Esophagus squamous epithelium (tissue), 5 donors: ENCODE measurements around the gene DLGAP1. TPM values are rescaled to one million over a fixed set of nuclear protein-coding genes. Genes with fewer than 3 reads are reported as not detected.

ENCODE experiments used
- DNase-seq: peaks from one replicate; lab custom pipeline; 2025; lab: John Stamatoyannopoulos, UW
- H3K27ac ChIP-seq, 4 donors: fragments of 200-600 bp; sonication (generic); one replicate each; pipeline ENCODE4 v1.5.1; 2016 to 2019; ENCODE audit warnings: mild to moderate bottlenecking in 1 of 4
- H3K27me3 ChIP-seq, 4 donors: fragments of 200-600 bp; sonication (generic); 1 replicate in 3 of 4; 2 replicates in 1 of 4; pipeline versions ENCODE4 v1.5.1 to v1.6.0; 2017 to 2021; ENCODE audit warnings: antibody characterized with exemption in 1 of 4
- H3K36me3 ChIP-seq, 3 donors: fragments of 200-600 bp; sonication (generic); one replicate each; pipeline ENCODE4 v1.5.1; 2016 to 2019
- H3K4me1 ChIP-seq, 3 donors: fragments of 200-600 bp; sonication (generic); one replicate each; pipeline ENCODE4 v1.5.1; 2017 to 2019
- H3K4me3 ChIP-seq, 4 donors: fragments of 200-600 bp; sonication (generic); 1 replicate in 3 of 4; 2 replicates in 1 of 4; pipeline ENCODE4 v1.5.1; 2016 to 2019; ENCODE audit warnings: mild to moderate bottlenecking in 2 of 4, moderate library complexity in 1 of 4
- H3K9me3 ChIP-seq, 3 donors: fragments of 200-600 bp; sonication (generic); one replicate each; pipeline ENCODE4 v1.5.1; 2016 to 2019
- POLR2A ChIP-seq, 4 donors: fragments of 450-650 bp; IDR thresholded peaks; one replicate each; pipeline ENCODE4 v1.6.1; 2017; ENCODE audit warnings: antibody characterized with exemption in 4 of 4, mild to moderate bottlenecking in 4 of 4, moderate library complexity in 3 of 4
- WGBS, 2 donors: methylation state at CpG; one replicate each; pipeline ENCODE4 v1.1.5; 2018; 5-methylcytosine and 5-hydroxymethylcytosine counted together
- intact Hi-C: fragments of 100-400 bp; cut with DNase I; formaldehyde crosslinking; loops from one replicate; pipeline ENCODE4 v1.15.0; 2022
- total RNA-seq, 4 donors: library from RNA; depleted of rRNA; stranded (reverse); fragments of >200 nt; gene quantifications; one replicate each; pipeline ENCODE4 v1.1.0, GENCODE V29; 2016
- TF ChIP-seq, protein P1 (sequence below), 6 experiments: fragments of 450-650 bp in 4 of 6; fragments of 200-600 bp in 2 of 6; sonication (generic) in 2 of 6; IDR thresholded peaks; one replicate each; pipeline ENCODE4 v1.5.1; 2016 to 2019; ENCODE audit warnings: antibody characterized with exemption in 6 of 6, mild to moderate bottlenecking in 4 of 6, moderate library complexity in 4 of 6
- donor health status: DM: yes; HTN: yes; CAD: no.

DLGAP1 gene
- total RNA-seq, 4 donors from 2014 or later: 0.09 to 1.5 (median 0.52) TPM

DNA sequence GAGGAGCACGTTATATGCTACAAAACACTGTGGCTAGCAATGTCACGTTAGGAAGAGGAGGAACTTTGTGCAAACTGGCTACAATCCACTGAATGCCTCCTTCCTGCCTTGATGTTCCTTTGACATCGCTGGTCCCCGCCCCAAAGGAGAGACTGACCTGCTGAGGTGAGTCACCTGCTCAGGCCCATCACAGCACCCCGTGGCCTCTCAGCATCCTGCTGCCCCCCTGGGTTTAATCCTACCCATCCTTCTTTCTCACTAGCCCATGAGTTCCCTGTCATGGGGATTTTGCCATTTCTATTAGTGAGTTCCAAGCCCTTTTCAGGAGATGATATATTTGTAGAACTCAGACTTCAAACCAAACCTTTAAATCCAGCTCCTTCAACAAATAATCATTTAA is 16.2 kb downstream of the DLGAP1 start:
- no peaks in the 10 kb centered on the region for H3K27me3 ChIP-seq
- WGBS, 2 donors: 63% methylated on average over 5 of the region's 5 CpGs
- H3K9me3 ChIP-seq: no peaks in the 10 kb centered on the region
- DNase-seq: no peak
- no peak overlapping the region for H3K4me3 ChIP-seq
- H3K27ac ChIP-seq: no peak overlapping the region
- intact Hi-C loops: no loop called here
- H3K4me1 ChIP-seq: no peaks in the 10 kb centered on the region
- TF ChIP-seq, protein P1, sequence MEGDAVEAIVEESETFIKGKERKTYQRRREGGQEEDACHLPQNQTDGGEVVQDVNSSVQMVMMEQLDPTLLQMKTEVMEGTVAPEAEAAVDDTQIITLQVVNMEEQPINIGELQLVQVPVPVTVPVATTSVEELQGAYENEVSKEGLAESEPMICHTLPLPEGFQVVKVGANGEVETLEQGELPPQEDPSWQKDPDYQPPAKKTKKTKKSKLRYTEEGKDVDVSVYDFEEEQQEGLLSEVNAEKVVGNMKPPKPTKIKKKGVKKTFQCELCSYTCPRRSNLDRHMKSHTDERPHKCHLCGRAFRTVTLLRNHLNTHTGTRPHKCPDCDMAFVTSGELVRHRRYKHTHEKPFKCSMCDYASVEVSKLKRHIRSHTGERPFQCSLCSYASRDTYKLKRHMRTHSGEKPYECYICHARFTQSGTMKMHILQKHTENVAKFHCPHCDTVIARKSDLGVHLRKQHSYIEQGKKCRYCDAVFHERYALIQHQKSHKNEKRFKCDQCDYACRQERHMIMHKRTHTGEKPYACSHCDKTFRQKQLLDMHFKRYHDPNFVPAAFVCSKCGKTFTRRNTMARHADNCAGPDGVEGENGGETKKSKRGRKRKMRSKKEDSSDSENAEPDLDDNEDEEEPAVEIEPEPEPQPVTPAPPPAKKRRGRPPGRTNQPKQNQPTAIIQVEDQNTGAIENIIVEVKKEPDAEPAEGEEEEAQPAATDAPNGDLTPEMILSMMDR (IDR thresholded peaks at IDR 0.05): no peak
- no peak for TF ChIP-seq POLR2A (IDR thresholded peaks at IDR 0.05)
- H3K36me3 ChIP-seq: no peaks in the 10 kb centered on the region

DNA sequence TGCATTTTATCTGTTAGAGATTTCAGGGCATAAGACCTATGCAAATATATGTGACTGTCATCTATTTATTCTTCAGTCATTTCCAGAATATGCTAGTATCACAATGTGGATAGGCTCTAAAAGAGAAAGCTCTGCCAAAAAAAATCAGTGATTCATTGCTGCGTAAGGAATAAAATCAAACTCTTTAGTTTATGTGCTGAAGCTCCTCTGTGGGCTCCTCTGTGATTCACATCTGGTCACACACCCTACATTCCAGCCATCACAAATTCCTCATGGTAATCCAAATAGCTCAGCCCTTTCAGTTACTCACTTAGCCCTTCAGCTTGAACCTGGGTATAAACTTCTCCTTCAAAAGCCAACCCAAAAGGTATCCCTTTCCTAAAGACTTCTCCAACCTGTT is 21.4 kb downstream of the DLGAP1 start:
- Histone ChIP-seq H3K4me3 (no peak overlapping the region), H3K27ac (no peak overlapping the region), H3K9me3 (no peaks in the 10 kb centered on the region), H3K4me1 (no peaks in the 10 kb centered on the region), H3K36me3 (no peaks in the 10 kb centered on the region), H3K27me3 (no peaks in the 10 kb centered on the region)
- 67 to 72% methylated on average over 1 of the region's 1 CpG for WGBS, 2 donors
- TF ChIP-seq POLR2A (IDR thresholded peaks at IDR 0.05): no peak
- TF ChIP-seq, protein P1 (IDR thresholded peaks at IDR 0.05): no peak
- intact Hi-C loops: no loop called here
- DNase-seq: no peak

DNA sequence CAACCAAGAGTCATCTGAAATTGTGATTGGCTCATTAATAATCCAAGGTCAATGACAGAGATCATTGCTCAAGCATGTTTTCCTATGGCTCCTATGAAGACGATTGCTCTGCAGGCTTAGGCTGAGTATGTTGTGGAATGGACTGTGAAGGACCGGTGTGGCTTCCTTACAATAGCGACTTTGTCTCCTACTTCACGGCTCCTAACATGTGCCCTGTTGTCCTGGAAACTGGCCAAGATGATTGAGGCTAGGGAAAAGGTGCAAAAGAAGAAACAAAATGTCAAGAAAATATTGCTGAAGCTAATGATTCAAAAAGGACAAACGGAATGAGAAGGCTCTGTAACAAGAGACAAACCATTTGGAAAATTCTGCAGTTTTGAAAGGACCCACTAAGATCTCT is 24.3 kb downstream of the DLGAP1 start:
- no peaks in the 10 kb centered on the region for H3K9me3 ChIP-seq
- H3K27ac ChIP-seq: no peak overlapping the region
- no peaks in the 10 kb centered on the region for H3K27me3 ChIP-seq
- no peak overlapping the region for H3K4me3 ChIP-seq
- H3K4me1 ChIP-seq: no peaks in the 10 kb centered on the region
- 72 to 81% methylated on average over 5 of the region's 5 CpGs for WGBS, 2 donors
- TF ChIP-seq, protein P1 (IDR thresholded peaks at IDR 0.05): no peak
- no peak for TF ChIP-seq POLR2A (IDR thresholded peaks at IDR 0.05)
- DNase-seq: no peak
- intact Hi-C loops: no loop called here
- no peaks in the 10 kb centered on the region for H3K36me3 ChIP-seq

DNA sequence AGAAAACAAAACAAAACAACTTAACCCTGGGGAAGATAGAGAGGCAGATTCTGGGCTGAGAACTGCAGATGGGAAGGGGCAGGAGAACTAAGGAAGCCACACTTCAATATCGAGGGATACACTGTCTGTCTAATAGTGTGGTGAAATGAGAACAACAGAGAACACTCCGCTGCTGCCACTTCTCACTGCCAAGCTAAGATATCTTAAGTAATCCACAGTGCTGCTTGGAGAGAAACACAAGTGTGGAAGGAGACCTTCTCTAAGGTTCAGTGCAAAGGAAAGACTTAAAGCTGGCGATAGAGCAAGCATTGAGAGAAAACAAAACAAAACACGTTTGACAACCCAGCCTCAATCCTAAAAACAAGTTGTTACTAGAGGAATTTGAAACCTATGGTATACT is 37.4 kb downstream of the DLGAP1 start:
- Histone ChIP-seq H3K27me3 (no peaks in the 10 kb centered on the region), H3K4me1 (no peaks in the 10 kb centered on the region), H3K4me3 (no peak overlapping the region), H3K9me3 (no peaks in the 10 kb centered on the region), H3K36me3 (no peaks in the 10 kb centered on the region), H3K27ac (no peak overlapping the region)
- TF ChIP-seq, protein P1 (IDR thresholded peaks at IDR 0.05): no peak
- TF ChIP-seq POLR2A (IDR thresholded peaks at IDR 0.05): no peak
- no peak for DNase-seq
- WGBS, 2 donors: 39 to 47% methylated on average over 4 of the region's 4 CpGs
- intact Hi-C loops: no loop called here

DNA sequence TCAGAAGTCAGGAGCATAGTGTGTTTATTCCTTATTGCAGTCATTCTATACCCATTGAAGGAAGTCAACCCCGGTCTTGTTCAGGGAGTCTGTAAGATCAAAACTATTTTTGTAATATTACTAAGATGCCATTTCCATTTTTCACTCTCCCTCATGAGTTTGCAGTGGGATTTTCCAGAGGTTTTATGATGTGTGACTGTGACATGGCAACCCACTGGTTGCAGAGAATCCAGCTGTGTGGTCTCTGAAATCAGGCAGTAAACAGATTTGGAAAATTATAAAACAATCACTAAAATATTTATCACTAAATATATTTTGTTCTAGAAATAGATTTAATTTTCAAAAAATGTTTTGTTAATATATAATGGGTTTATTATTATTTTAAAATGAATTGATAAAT is 38.1 kb downstream of the DLGAP1 start:
- DNase-seq: no peak
- Histone ChIP-seq H3K9me3 (no peaks in the 10 kb centered on the region), H3K27me3 (no peaks in the 10 kb centered on the region), H3K36me3 (no peaks in the 10 kb centered on the region), H3K27ac (no peak overlapping the region), H3K4me3 (no peak overlapping the region), H3K4me1 (no peaks in the 10 kb centered on the region)
- TF ChIP-seq, protein P1 (IDR thresholded peaks at IDR 0.05): no peak
- TF ChIP-seq POLR2A (IDR thresholded peaks at IDR 0.05): no peak
- intact Hi-C loops: no loop called here
- WGBS, 2 donors: 69 to 82% methylated on average over 1 of the region's 1 CpG
